Measurements from ENCODE around the gene EXOC3.

EXOC3 gene

DNA sequence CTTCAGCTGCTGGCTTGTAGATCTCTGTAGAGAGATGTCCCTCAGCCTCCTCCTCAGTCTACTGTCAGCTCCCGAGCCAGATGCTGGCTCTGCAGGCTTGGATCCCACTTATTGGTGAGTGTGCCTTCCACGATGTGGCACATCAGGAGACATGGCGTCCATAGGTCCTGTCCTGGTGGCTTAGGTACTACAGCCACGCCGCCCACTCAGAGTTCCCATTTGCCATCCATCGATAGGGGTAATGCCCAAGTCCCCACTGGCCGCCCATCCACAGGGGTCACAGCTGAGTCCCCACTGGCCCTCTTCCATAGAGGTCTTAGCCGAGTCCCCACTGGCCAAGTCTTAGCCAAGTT, 17.3 kb downstream of the EXOC3 start:
- DNase-seq (ENCODE audit: low read depth in 1 of 2, low spot score in 1 of 2): no peak
- Histone ChIP-seq H3K4me3 (replicated peaks; ENCODE audit: insufficient read depth, low read length) (no peak overlapping the region), H3K27ac (replicated peaks) (no peak overlapping the region), H3K27me3 (ENCODE audit: insufficient read depth, poor library complexity, severe bottlenecking) (no peaks in the 10 kb centered on the region)
- TF ChIP-seq, protein P1, sequence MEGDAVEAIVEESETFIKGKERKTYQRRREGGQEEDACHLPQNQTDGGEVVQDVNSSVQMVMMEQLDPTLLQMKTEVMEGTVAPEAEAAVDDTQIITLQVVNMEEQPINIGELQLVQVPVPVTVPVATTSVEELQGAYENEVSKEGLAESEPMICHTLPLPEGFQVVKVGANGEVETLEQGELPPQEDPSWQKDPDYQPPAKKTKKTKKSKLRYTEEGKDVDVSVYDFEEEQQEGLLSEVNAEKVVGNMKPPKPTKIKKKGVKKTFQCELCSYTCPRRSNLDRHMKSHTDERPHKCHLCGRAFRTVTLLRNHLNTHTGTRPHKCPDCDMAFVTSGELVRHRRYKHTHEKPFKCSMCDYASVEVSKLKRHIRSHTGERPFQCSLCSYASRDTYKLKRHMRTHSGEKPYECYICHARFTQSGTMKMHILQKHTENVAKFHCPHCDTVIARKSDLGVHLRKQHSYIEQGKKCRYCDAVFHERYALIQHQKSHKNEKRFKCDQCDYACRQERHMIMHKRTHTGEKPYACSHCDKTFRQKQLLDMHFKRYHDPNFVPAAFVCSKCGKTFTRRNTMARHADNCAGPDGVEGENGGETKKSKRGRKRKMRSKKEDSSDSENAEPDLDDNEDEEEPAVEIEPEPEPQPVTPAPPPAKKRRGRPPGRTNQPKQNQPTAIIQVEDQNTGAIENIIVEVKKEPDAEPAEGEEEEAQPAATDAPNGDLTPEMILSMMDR (IDR thresholded peaks at IDR 0.05; ENCODE audit: insufficient read depth, low read length): no peak
- TF ChIP-seq, protein P2, sequence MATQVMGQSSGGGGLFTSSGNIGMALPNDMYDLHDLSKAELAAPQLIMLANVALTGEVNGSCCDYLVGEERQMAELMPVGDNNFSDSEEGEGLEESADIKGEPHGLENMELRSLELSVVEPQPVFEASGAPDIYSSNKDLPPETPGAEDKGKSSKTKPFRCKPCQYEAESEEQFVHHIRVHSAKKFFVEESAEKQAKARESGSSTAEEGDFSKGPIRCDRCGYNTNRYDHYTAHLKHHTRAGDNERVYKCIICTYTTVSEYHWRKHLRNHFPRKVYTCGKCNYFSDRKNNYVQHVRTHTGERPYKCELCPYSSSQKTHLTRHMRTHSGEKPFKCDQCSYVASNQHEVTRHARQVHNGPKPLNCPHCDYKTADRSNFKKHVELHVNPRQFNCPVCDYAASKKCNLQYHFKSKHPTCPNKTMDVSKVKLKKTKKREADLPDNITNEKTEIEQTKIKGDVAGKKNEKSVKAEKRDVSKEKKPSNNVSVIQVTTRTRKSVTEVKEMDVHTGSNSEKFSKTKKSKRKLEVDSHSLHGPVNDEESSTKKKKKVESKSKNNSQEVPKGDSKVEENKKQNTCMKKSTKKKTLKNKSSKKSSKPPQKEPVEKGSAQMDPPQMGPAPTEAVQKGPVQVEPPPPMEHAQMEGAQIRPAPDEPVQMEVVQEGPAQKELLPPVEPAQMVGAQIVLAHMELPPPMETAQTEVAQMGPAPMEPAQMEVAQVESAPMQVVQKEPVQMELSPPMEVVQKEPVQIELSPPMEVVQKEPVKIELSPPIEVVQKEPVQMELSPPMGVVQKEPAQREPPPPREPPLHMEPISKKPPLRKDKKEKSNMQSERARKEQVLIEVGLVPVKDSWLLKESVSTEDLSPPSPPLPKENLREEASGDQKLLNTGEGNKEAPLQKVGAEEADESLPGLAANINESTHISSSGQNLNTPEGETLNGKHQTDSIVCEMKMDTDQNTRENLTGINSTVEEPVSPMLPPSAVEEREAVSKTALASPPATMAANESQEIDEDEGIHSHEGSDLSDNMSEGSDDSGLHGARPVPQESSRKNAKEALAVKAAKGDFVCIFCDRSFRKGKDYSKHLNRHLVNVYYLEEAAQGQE (IDR thresholded peaks at IDR 0.05; ENCODE audit: insufficient replicate concordance, low read depth): no peak
- no peak for TF ChIP-seq GABPA (IDR thresholded peaks at IDR 0.05; ENCODE audit: low read depth)
- no peak for TF ChIP-seq SPI1 (IDR thresholded peaks at IDR 0.05; ENCODE audit: borderline replicate concordance, low read depth)
- TF ChIP-seq POLR2AphosphoS5 (IDR thresholded peaks at IDR 0.05; ENCODE audit: low read depth): no peak

DNA sequence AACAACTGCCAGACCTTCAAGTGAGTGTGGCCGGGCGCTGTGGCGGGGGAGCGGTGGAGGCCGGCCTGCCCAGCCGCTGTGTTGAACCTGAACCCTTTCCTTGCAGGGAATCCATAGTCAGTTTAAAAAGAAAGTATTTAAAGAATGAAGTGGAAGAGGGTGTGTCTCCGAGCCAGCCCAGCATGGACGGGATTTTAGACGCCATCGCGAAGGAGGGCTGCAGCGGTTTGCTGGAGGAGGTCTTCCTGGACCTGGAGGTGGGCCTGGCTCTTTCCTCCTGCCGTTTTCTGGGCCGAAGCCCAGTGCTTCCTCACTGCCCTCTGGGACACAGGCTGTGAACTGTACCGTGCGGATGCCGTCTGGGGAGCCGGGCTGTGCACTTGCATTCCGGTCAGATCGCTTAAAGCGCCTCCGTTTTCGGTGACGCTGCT, 19.1 kb downstream of the EXOC3 start:
- no peak for DNase-seq (ENCODE audit: low read depth in 1 of 2, low spot score in 1 of 2)
- TF ChIP-seq GABPA (IDR thresholded peaks at IDR 0.05; ENCODE audit: low read depth) (no peak), SPI1 (IDR thresholded peaks at IDR 0.05; ENCODE audit: borderline replicate concordance, low read depth) (no peak), POLR2AphosphoS5 (IDR thresholded peaks at IDR 0.05; ENCODE audit: low read depth) (no peak)
- TF ChIP-seq, protein P1 (IDR thresholded peaks at IDR 0.05; ENCODE audit: insufficient read depth, low read length): no peak
- TF ChIP-seq, protein P2 (IDR thresholded peaks at IDR 0.05; ENCODE audit: insufficient replicate concordance, low read depth): no peak
- Histone ChIP-seq H3K27ac (replicated peaks) (no peak overlapping the region), H3K4me3 (replicated peaks; ENCODE audit: insufficient read depth, low read length) (no peak overlapping the region), H3K27me3 (ENCODE audit: insufficient read depth, poor library complexity, severe bottlenecking) (no peaks in the 10 kb centered on the region)

DNA sequence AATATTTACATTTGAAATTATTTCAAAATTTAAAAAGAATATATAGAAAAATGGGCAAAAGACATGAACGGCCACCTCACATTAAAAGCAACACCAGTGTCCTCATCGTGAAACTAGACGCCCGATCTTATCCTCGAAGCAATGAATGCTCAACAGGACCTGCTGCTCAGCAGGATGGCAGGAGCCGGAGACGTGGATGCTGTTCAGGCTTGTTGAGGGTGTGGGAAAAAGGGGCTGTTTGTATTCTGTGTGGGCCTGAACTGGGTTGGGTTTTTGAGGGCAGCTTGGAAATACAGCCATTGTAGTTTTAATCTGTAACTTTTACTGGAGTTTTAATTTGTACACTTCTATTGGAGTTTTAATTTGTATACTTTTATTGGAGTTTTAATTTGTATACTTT, 20.3 kb downstream of the EXOC3 start:
- no peaks in the 10 kb centered on the region for H3K27me3 ChIP-seq (ENCODE audit: insufficient read depth, poor library complexity, severe bottlenecking)
- TF ChIP-seq GABPA (IDR thresholded peaks at IDR 0.05; ENCODE audit: low read depth): no peak
- TF ChIP-seq, protein P1 (IDR thresholded peaks at IDR 0.05; ENCODE audit: insufficient read depth, low read length): no peak
- TF ChIP-seq, protein P2 (IDR thresholded peaks at IDR 0.05; ENCODE audit: insufficient replicate concordance, low read depth): no peak
- TF ChIP-seq POLR2AphosphoS5 (IDR thresholded peaks at IDR 0.05; ENCODE audit: low read depth): no peak
- TF ChIP-seq SPI1 (IDR thresholded peaks at IDR 0.05; ENCODE audit: borderline replicate concordance, low read depth): no peak

More for the DNA sequence above, 20.3 kb downstream of the EXOC3 start:
- no peak for DNase-seq (ENCODE audit: low read depth in 1 of 2, low spot score in 1 of 2)
- Histone ChIP-seq H3K4me3 (replicated peaks; ENCODE audit: insufficient read depth, low read length) (no peak overlapping the region), H3K27ac (replicated peaks) (no peak overlapping the region)

All from HL-60 (cell line).